MM.1S (cell line): ENCODE results near the gene ATRN.

ENCODE experiments used
- DNase-seq: peaks from one replicate; pipeline ENCODE4 v3.0.0-alpha.2; 2015
- H2AFZ ChIP-seq: fragments of 300-600 bp; sonication (generic); 2 replicates; pipeline ENCODE4 v1.6.0; 2016; ENCODE audit warnings: antibody characterized with exemption, low read length
- H3F3A ChIP-seq: fragments of 300-600 bp; sonication (generic); 2 replicates; pipeline ENCODE4 v1.6.1; 2016; ENCODE audit warnings: mild to moderate bottlenecking, antibody characterized with exemption, low read length, moderate library complexity, mixed read lengths; ENCODE audit not compliant: insufficient read depth
- H3K27ac ChIP-seq: fragments of 300-600 bp; sonication (generic); 2 replicates; pipeline ENCODE4 v1.5.1; 2016; ENCODE audit warnings: mild to moderate bottlenecking, low read length
- H3K27me3 ChIP-seq: fragments of 300-600 bp; sonication (generic); replicated peaks from 2 replicates; pipeline ENCODE4 v1.6.0; 2016; ENCODE audit warnings: low read length; ENCODE audit not compliant: insufficient read depth
- H3K36me3 ChIP-seq: fragments of 300-600 bp; sonication (generic); replicated peaks from 2 replicates; pipeline ENCODE4 v1.6.1; 2016; ENCODE audit warnings: mild to moderate bottlenecking, low read length, mixed read lengths; ENCODE audit not compliant: insufficient read depth
- H3K4me1 ChIP-seq: fragments of 300-600 bp; sonication (generic); 2 replicates; pipeline ENCODE4 v1.6.1; 2016; ENCODE audit warnings: low read length, mixed read lengths
- H3K4me2 ChIP-seq: fragments of 300-600 bp; sonication (generic); 2 replicates; pipeline ENCODE4 v1.6.0; 2016; ENCODE audit warnings: low read depth, low read length
- H3K4me3 ChIP-seq: fragments of 300-600 bp; sonication (generic); 2 replicates; pipeline ENCODE4 v1.5.1; 2016; ENCODE audit warnings: low read length, mixed read lengths
- H3K79me2 ChIP-seq: fragments of 300-600 bp; sonication (generic); 2 replicates; pipeline ENCODE4 v1.6.1; 2016; ENCODE audit warnings: mixed run types, low read length, mixed read lengths
- H3K9ac ChIP-seq: fragments of 300-600 bp; sonication (generic); 2 replicates; pipeline ENCODE4 v1.6.1; 2016; ENCODE audit warnings: low read length, mixed read lengths
- H3K9me2 ChIP-seq: fragments of 300-600 bp; sonication (generic); replicated peaks from 2 replicates; pipeline ENCODE4 v1.6.1; 2016; ENCODE audit warnings: mild to moderate bottlenecking, low read length, mixed read lengths; ENCODE audit not compliant: insufficient read depth
- H3K9me3 ChIP-seq: fragments of 300-600 bp; sonication (generic); replicated peaks from 2 replicates; pipeline ENCODE4 v1.6.1; 2016; ENCODE audit warnings: mild to moderate bottlenecking, low read length, mixed read lengths; ENCODE audit not compliant: insufficient read depth
- H4K20me1 ChIP-seq: fragments of 300-600 bp; sonication (generic); 2 replicates; pipeline ENCODE4 v1.6.1; 2016; ENCODE audit warnings: mild to moderate bottlenecking, low read length, moderate library complexity, mixed read lengths; ENCODE audit not compliant: insufficient read depth
- CTCF ChIP-seq: fragments of 300-600 bp; sonication (generic); IDR thresholded peaks from 2 replicates; pipeline ENCODE4 v1.5.1; 2016; ENCODE audit warnings: antibody characterized with exemption, low read length, mixed read lengths
- EZH2 ChIP-seq: fragments of 300-600 bp; sonication (generic); optimal IDR thresholded peaks from 2 replicates; pipeline ENCODE3; 2017; ENCODE audit warnings: low read depth, mild to moderate bottlenecking, antibody characterized with exemption, low read length, mixed read lengths
- EZH2phosphoT487 ChIP-seq: fragments of 300-600 bp; sonication (generic); IDR thresholded peaks from 2 replicates; pipeline ENCODE4 v1.6.1; 2018; ENCODE audit warnings: antibody characterized with exemption, low read length

ATRN gene

GRCh38 chr20:3661060-3661813 is 190.4 kb downstream of the ATRN start:
- no peaks in the 10 kb centered on the region for H3K9me2 ChIP-seq
- DNase-seq = no peak
- peaks cover 1% of the 10 kb centered on the region; the same call in 1 of the 2 replicates for H3F3A ChIP-seq
- H3K4me3 ChIP-seq = no peak overlapping the region
- H2AFZ ChIP-seq = no peak overlapping the region
- peaks cover 22% of the 10 kb centered on the region for H3K4me1 ChIP-seq
- no peak overlapping the region for H3K9ac ChIP-seq
- TF ChIP-seq EZH2 = no peak
- H3K36me3 ChIP-seq = no peaks in the 10 kb centered on the region
- no peaks in the 10 kb centered on the region for H3K9me3 ChIP-seq
- peaks cover 21% of the 10 kb centered on the region for H3K27me3 ChIP-seq
- H3K27ac ChIP-seq = no peak overlapping the region
- no peaks in the 10 kb centered on the region for H3K79me2 ChIP-seq
- H4K20me1 ChIP-seq = no peaks in the 10 kb centered on the region
- H3K4me2 ChIP-seq = no peak overlapping the region

- Histone ChIP-seq H3K27me3 (peaks cover 21% of the 10 kb centered on the region), H3K79me2 (no peaks in the 10 kb centered on the region), H3K9ac (no peak overlapping the region), H3K9me2 (no peaks in the 10 kb centered on the region), H3K9me3 (no peaks in the 10 kb centered on the region), H3F3A (peaks cover 4% of the 10 kb centered on the region), H2AFZ (no peak overlapping the region), H4K20me1 (no peaks in the 10 kb centered on the region), H3K4me3 (no peak overlapping the region), H3K4me1 (peaks cover 25% of the 10 kb centered on the region), H3K27ac (no peak overlapping the region), H3K36me3 (no peaks in the 10 kb centered on the region), H3K4me2 (no peak overlapping the region)
- TF ChIP-seq CTCF (no peak), EZH2 (no peak), EZH2phosphoT487 (no peak)
- no peak for DNase-seq
Measured at GRCh38 chr20:3661814-3662665, 191.2 kb downstream of the ATRN start.

GRCh38 chr20:3663031-3663701 is 192.3 kb downstream of the ATRN start, which contains the start of gene GFRA4:
GFRA4 (minus strand) TSS chr20:3663399; CDS start chr20:3663399, 0 bp downstream.
- H3K4me1 ChIP-seq = peaks cover 25% of the 10 kb centered on the region
- H3K27ac ChIP-seq = no peak within 1 kb of the TSS
- H3K9ac ChIP-seq = no peak within 1 kb of the TSS
- no peak for DNase-seq
- no peak for TF ChIP-seq EZH2
- no peak for TF ChIP-seq CTCF
- no peak for TF ChIP-seq EZH2phosphoT487
- H3K4me2 ChIP-seq = no peak within 1 kb of the TSS
- H3K4me3 ChIP-seq = no peak within 1 kb of the TSS
- H3K9me2 ChIP-seq = no peaks in the 10 kb centered on the region
- H2AFZ ChIP-seq = no peak within 1 kb of the TSS
- no peaks in the 10 kb centered on the region for H3K79me2 ChIP-seq
- no peaks in the 10 kb centered on the region for H4K20me1 ChIP-seq
- H3K9me3 ChIP-seq = no peaks in the 10 kb centered on the region
- H3K36me3 ChIP-seq = no peaks in the 10 kb centered on the region
- H3F3A ChIP-seq = peaks cover 4% of the 10 kb centered on the region
- peaks cover 21% of the 10 kb centered on the region for H3K27me3 ChIP-seq
